OCI-LY7 (cell line): ENCODE data around the gene RNF152. TPM values are rescaled to one million over a fixed set of nuclear protein-coding genes. Genes with fewer than 3 reads are reported as not detected.

Source experiments
- BruUV-seq: library from RNA; stranded (reverse); fragments of 400-500 nt; replicated peaks from 2 replicates; lab custom pipeline; 2021; lab: Mats Ljungman, UMichigan
- CTCF ChIA-PET: fragments of 300-600 bp; sonication (Branson Sonifier 250); formaldehyde crosslinking; loops from one replicate; lab custom pipeline; 2022; ENCODE audit warnings: antibody characterized with exemption; ENCODE audit not compliant: unreplicated experiment; lab: Charles Lee
- POLR2A ChIA-PET: fragments of 300-600 bp; sonication (Branson Sonifier 250); formaldehyde crosslinking; loops from one replicate; lab custom pipeline; 2022; ENCODE audit warnings: antibody characterized with exemption; lab: Charles Lee
- DNase-seq: peaks from one replicate; pipeline ENCODE4 v3.0.0-alpha.2; 2015; ENCODE audit warnings: low spot score
- H2AFZ ChIP-seq: fragments of 200-600 bp; sonication (generic), shearing (Covaris generic); 2 replicates; pipeline ENCODE4 v1.6.1; 2014; ENCODE audit warnings: mild to moderate bottlenecking, antibody characterized with exemption, low read length, moderate library complexity
- H3K27ac ChIP-seq: fragments of 200-600 bp; sonication (generic); 2 replicates; pipeline ENCODE4 v1.5.1; 2014; ENCODE audit warnings: mixed run types, low read depth, mild to moderate bottlenecking, moderate library complexity, low read length, inconsistent platforms; ENCODE audit not compliant: poor library complexity, severe bottlenecking
- H3K36me3 ChIP-seq: fragments of 200-600 bp; sonication (generic); 2 replicates; pipeline ENCODE4 v1.6.1; 2014; ENCODE audit warnings: mild to moderate bottlenecking, antibody characterized with exemption, low read length, moderate library complexity, mixed read lengths; ENCODE audit not compliant: insufficient read depth
- H3K4me1 ChIP-seq: fragments of 200-600 bp; sonication (generic); 2 replicates; pipeline ENCODE4 v1.5.1; 2014; ENCODE audit warnings: mild to moderate bottlenecking, low read length; ENCODE audit not compliant: insufficient read depth, poor library complexity, severe bottlenecking
- H3K4me2 ChIP-seq: fragments of 200-600 bp; sonication (generic); 2 replicates; pipeline ENCODE4 v1.6.1; 2014; ENCODE audit warnings: mild to moderate bottlenecking, low read length
- H3K4me3 ChIP-seq: fragments of 200-600 bp; sonication (generic); 2 replicates; pipeline ENCODE4 v1.5.1; 2014; ENCODE audit warnings: mild to moderate bottlenecking, low read depth, low read length; ENCODE audit not compliant: poor library complexity, severe bottlenecking
- H3K79me2 ChIP-seq: fragments of 200-600 bp; sonication (generic); 2 replicates; pipeline ENCODE4 v1.6.1; 2016; ENCODE audit warnings: low read depth, mild to moderate bottlenecking, low read length, moderate library complexity, mixed read lengths; ENCODE audit not compliant: insufficient read depth
- H3K9me2 ChIP-seq: fragments of 200-600 bp; sonication (generic); 2 replicates; pipeline ENCODE4 v1.6.1; 2016; ENCODE audit warnings: mild to moderate bottlenecking, low read length, mixed read lengths; ENCODE audit not compliant: insufficient read depth
- H3K9me3 ChIP-seq: fragments of 200-600 bp; sonication (generic); 2 replicates; pipeline ENCODE4 v1.6.1; 2014; ENCODE audit warnings: mild to moderate bottlenecking, mixed run types, low read length, mixed read lengths
- H4K20me1 ChIP-seq: fragments of 200-600 bp; sonication (generic); 2 replicates; pipeline ENCODE4 v1.6.1; 2014; ENCODE audit warnings: mild to moderate bottlenecking, antibody characterized with exemption, low read length, moderate library complexity, mixed read lengths; ENCODE audit not compliant: insufficient read depth
- EZH2phosphoT487 ChIP-seq: fragments of 200-600 bp; sonication (generic); IDR thresholded peaks from 2 replicates; pipeline ENCODE4 v1.6.1; 2018; ENCODE audit warnings: low read depth, borderline replicate concordance, mild to moderate bottlenecking, mixed run types, antibody characterized with exemption, low read length, moderate library complexity, mixed read lengths
- intact Hi-C: fragments of 100-400 bp; cut with micrococcal nuclease; formaldehyde crosslinking; loops from one replicate; pipeline ENCODE4 v1.10.0; 2022; ENCODE audit not compliant: unreplicated experiment
- total RNA-seq, 2 experiments: library from RNA; depleted of rRNA in 1 of 2; stranded (reverse); fragments of >200 nt in 1 of 2; shearing (Covaris generic) in 1 of 2; gene quantifications; 2 replicates each; pipeline ENCODE4 v1.2.3, GENCODE V29; 2014 to 2022
- TF ChIP-seq, protein P1 (sequence below): fragments of 200-600 bp; sonication (generic); conservative IDR thresholded peaks from 2 replicates; pipeline ENCODE4 v1.5.1; 2014; ENCODE audit warnings: mild to moderate bottlenecking, antibody characterized with exemption, low read length, moderate library complexity, mixed read lengths

The RNF152 gene
- total RNA-seq, 2 experiments from 2014 or later: not detected

DNA sequence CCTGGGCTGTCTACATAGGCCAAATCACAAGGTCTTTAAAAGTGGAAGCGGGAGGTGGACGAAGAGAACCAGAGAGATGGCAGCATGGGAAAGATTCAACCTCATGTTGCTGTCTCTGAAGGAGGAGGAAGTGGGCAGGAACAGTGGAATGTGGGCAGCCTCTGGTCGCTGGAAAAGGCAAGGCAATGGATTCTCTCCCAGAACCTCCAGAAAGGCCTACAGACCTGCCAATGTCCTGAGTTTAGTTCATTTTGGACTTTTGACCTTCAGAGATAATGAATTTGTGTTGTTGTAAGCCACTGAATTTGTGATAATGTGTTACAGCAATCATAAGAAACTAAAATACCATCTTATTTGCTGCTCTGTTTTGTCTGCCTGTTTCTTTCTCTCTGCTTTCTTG, 122.5 kb downstream of the RNF152 start:
- Histone ChIP-seq H3K27ac (no peak overlapping the region), H3K4me1 (no peaks in the 10 kb centered on the region), H4K20me1 (no peaks in the 10 kb centered on the region), H3K9me2 (no peaks in the 10 kb centered on the region), H3K79me2 (no peaks in the 10 kb centered on the region), H3K36me3 (no peaks in the 10 kb centered on the region), H2AFZ (no peak overlapping the region), H3K9me3 (no peaks in the 10 kb centered on the region), H3K4me3 (no peak overlapping the region), H3K4me2 (no peak overlapping the region)
- POLR2A ChIA-PET: no interaction called here
- TF ChIP-seq, protein P1, sequence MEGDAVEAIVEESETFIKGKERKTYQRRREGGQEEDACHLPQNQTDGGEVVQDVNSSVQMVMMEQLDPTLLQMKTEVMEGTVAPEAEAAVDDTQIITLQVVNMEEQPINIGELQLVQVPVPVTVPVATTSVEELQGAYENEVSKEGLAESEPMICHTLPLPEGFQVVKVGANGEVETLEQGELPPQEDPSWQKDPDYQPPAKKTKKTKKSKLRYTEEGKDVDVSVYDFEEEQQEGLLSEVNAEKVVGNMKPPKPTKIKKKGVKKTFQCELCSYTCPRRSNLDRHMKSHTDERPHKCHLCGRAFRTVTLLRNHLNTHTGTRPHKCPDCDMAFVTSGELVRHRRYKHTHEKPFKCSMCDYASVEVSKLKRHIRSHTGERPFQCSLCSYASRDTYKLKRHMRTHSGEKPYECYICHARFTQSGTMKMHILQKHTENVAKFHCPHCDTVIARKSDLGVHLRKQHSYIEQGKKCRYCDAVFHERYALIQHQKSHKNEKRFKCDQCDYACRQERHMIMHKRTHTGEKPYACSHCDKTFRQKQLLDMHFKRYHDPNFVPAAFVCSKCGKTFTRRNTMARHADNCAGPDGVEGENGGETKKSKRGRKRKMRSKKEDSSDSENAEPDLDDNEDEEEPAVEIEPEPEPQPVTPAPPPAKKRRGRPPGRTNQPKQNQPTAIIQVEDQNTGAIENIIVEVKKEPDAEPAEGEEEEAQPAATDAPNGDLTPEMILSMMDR: no peak
- TF ChIP-seq EZH2phosphoT487: no peak
- intact Hi-C loops: no loop called here
- DNase-seq: no peak
- CTCF ChIA-PET: no interaction called here
- BruUV-seq: no TSS peak

DNA sequence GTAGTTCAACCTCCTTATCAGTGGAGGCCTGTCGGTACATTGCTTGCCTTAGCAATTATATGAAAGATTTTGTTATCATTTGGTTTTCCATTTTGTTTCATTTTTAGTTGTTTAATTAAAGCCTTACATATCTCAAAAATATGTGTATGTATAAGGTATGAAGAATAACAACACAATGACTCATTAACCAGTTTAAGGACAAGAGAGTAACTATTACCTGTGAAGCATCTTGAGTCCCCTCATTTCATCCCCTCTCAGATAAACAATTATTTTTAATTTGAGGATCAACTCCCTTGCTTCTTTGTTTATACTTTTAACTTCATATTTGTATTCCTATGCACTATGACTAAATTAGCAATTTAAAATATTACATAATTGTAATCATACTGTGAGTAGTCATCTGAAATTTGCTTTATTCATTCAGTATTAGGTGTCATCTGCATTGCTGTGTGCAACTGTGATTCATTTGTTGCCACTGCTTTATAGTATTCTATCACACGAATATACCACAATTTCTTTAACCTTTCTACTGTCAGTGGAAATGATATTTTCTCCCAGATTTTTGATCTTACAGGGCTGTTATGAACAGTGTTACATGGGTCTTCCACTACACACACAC, 126.4 kb downstream of the RNF152 start:
- Histone ChIP-seq H3K4me3 (no peak overlapping the region), H3K36me3 (no peaks in the 10 kb centered on the region), H3K27ac (no peak overlapping the region), H3K4me2 (no peak overlapping the region), H3K4me1 (no peaks in the 10 kb centered on the region), H3K79me2 (no peaks in the 10 kb centered on the region), H4K20me1 (no peaks in the 10 kb centered on the region), H3K9me3 (no peaks in the 10 kb centered on the region), H3K9me2 (no peaks in the 10 kb centered on the region), H2AFZ (no peak overlapping the region)
- BruUV-seq: no TSS peak
- CTCF ChIA-PET: no interaction called here
- POLR2A ChIA-PET: no interaction called here
- intact Hi-C loops: no loop called here
- DNase-seq: no peak
- TF ChIP-seq EZH2phosphoT487: no peak
- TF ChIP-seq, protein P1: no peak

DNA sequence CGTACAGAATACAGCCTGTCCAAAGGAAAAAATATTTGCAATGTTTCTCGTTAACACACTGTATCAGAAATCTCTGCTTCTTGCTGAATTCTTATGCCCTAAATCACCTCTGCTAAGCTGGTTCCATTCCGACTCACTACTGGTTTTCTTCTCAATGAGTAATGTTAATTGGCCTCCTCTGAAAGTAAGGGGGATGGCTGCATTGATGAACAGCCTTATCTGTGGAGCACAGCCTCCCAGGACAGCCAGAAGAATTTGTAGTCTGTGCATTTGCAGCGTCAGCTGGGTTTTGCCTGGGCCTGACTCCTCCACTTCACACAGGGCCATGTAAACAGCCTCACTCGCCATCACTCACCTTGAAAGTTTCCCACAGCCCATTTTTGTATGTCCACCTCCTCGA, 127.7 kb downstream of the RNF152 start:
- H3K4me2 ChIP-seq: no peak overlapping the region
- H3K9me2 ChIP-seq: no peaks in the 10 kb centered on the region
- no peaks in the 10 kb centered on the region for H3K4me1 ChIP-seq
- no peaks in the 10 kb centered on the region for H3K36me3 ChIP-seq
- ChIA-PET CTCF (no interaction called here), POLR2A (no interaction called here)
- H3K79me2 ChIP-seq: no peaks in the 10 kb centered on the region
- H3K4me3 ChIP-seq: no peak overlapping the region
- DNase-seq: no peak
- no peaks in the 10 kb centered on the region for H3K9me3 ChIP-seq
- intact Hi-C loops: no loop called here
- H3K27ac ChIP-seq: no peak overlapping the region
- H4K20me1 ChIP-seq: no peaks in the 10 kb centered on the region
- TF ChIP-seq, protein P1: no peak
- no peak for TF ChIP-seq EZH2phosphoT487
- no TSS peak for BruUV-seq
- no peak overlapping the region for H2AFZ ChIP-seq
